Stimulated activated CD8-positive, alpha-beta memory T cell treated with anti-CD3 and anti-CD28 coated beads, Interleukin-15, amount 100 ng/mL, for 24 hours (primary cell): Measurements from ENCODE around the gene RNF144A.

Experiments used
- DNase-seq: peaks from one replicate; pipeline ENCODE4 v3.0.0-alpha.2; 2020; ENCODE audit warnings: low read depth

RNF144A gene

GRCh38 chr2:6909431-6910385 lies 7.5 kb upstream of the RNF144A start:
- DNase-seq = no peak

- no peak for DNase-seq
These were observed 5.5 kb upstream of the RNF144A start for GRCh38 chr2:6911721-6912120.

- no peak for DNase-seq
These were observed 3.6 kb upstream of the RNF144A start for GRCh38 chr2:6913415-6914157.

- DNase-seq = no peak
These were observed 2.4 kb upstream of the RNF144A start for GRCh38 chr2:6914828-6915227.

- DNase-seq = no peak
These were observed 1.8 kb upstream of the RNF144A start for GRCh38 chr2:6915399-6915798.

GRCh38 chr2:6916224-6916623 lies 988 bp upstream of the RNF144A start:
- DNase-seq = no peak

GRCh38 chr2:6916736-6917070 lies 509 bp upstream of the RNF144A start:
- DNase-seq = no peak

GRCh38 chr2:6917761-6918421 lies 679 bp downstream of the RNF144A start:
- DNase-seq = no peak

GRCh38 chr2:6919901-6920742 lies 2.9 kb downstream of the RNF144A start:
- no peak for DNase-seq

- DNase-seq = no peak
These were observed 3.5 kb downstream of the RNF144A start for GRCh38 chr2:6920743-6921064.

- DNase-seq = no peak
These were observed 4.2 kb downstream of the RNF144A start for GRCh38 chr2:6921321-6921922.

- no peak for DNase-seq
These were observed 5.0 kb downstream of the RNF144A start for GRCh38 chr2:6922201-6922656.

GRCh38 chr2:6923319-6923718 lies 6.1 kb downstream of the RNF144A start:
- DNase-seq = no peak

- no peak for DNase-seq
These were observed 7.1 kb downstream of the RNF144A start for GRCh38 chr2:6924101-6924923.

GRCh38 chr2:6924924-6925409 lies 7.8 kb downstream of the RNF144A start:
- DNase-seq = no peak

GRCh38 chr2:6926071-6926732 lies 9.0 kb downstream of the RNF144A start:
- DNase-seq = no peak

GRCh38 chr2:6927186-6927585 lies 10.0 kb downstream of the RNF144A start:
- DNase-seq = no peak

- DNase-seq = no peak
These were observed 10.5 kb downstream of the RNF144A start for GRCh38 chr2:6927753-6928152.

- no peak for DNase-seq
These were observed 11.2 kb downstream of the RNF144A start for GRCh38 chr2:6928452-6928851.
